ENCODE data around the gene ZNF664. TPM values are rescaled to one million over a fixed set of nuclear protein-coding genes. Genes with fewer than 3 reads are reported as not detected.

Gene ZNF664
- total RNA-seq, 1 donor from 2014 or later: 67.6 TPM

DNA sequence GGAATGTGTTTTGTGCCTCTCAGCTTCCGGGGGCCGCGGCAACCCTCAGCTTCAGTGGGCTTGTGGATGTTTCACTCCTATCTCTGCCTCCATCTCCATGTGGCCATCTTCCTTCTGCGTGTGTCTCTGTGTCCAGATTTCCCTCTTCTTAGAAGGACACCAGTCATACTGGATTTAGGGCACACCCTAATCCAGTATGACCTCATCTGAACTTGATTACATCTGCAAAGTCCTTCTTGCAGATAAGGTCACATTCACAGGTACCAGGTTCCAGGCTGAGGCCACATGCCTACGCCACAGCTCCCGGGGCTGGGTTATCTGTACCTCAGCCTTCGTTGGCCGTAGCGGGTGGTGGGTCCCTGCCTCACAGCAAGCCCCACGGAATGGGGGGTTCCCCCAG, 68.9 kb downstream of the ZNF664 start:
- peaks cover 2% of the 10 kb centered on the region for H3K9me3 ChIP-seq (ENCODE audit: insufficient read depth, low read depth, low read length)
- Mint-ChIP-seq H3K27me3 (ENCODE audit: low read depth, unreplicated experiment) (no peaks in the 10 kb centered on the region), H3K4me1 (ENCODE audit: low read depth, unreplicated experiment) (peaks cover 30% of the 10 kb centered on the region), H3K27ac (ENCODE audit: unreplicated experiment) (no peak overlapping the region), H3K36me3 (ENCODE audit: low read depth, unreplicated experiment) (peaks cover 4% of the 10 kb centered on the region), H3K9me3 (ENCODE audit: unreplicated experiment) (peaks cover 4% of the 10 kb centered on the region), H3K4me3 (ENCODE audit: unreplicated experiment) (no peak overlapping the region)
- no peaks in the 10 kb centered on the region for H3K27me3 ChIP-seq (ENCODE audit: insufficient read depth, low read length)
- no peak overlapping the region for H3K27ac ChIP-seq (ENCODE audit: low read depth, low read length)
- DNase-seq (ENCODE audit: low read depth) (no peak), FAIRE-seq (no peak)
- no peaks in the 10 kb centered on the region for H4K20me1 ChIP-seq (ENCODE audit: insufficient read depth, low read length)
- TF ChIP-seq, protein P1, sequence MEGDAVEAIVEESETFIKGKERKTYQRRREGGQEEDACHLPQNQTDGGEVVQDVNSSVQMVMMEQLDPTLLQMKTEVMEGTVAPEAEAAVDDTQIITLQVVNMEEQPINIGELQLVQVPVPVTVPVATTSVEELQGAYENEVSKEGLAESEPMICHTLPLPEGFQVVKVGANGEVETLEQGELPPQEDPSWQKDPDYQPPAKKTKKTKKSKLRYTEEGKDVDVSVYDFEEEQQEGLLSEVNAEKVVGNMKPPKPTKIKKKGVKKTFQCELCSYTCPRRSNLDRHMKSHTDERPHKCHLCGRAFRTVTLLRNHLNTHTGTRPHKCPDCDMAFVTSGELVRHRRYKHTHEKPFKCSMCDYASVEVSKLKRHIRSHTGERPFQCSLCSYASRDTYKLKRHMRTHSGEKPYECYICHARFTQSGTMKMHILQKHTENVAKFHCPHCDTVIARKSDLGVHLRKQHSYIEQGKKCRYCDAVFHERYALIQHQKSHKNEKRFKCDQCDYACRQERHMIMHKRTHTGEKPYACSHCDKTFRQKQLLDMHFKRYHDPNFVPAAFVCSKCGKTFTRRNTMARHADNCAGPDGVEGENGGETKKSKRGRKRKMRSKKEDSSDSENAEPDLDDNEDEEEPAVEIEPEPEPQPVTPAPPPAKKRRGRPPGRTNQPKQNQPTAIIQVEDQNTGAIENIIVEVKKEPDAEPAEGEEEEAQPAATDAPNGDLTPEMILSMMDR (IDR thresholded peaks at IDR 0.05; ENCODE audit: insufficient read depth, low read depth, low read length): no peak
- no peak for TF ChIP-seq EZH2 (IDR thresholded peaks at IDR 0.05; ENCODE audit: insufficient read depth, low read length)
- no peak overlapping the region for H2AFZ ChIP-seq (ENCODE audit: low read depth, low read length)
- no peak overlapping the region for H3K4me3 ChIP-seq (ENCODE audit: insufficient read depth, low read depth, low read length)
- H3K4me1 ChIP-seq (ENCODE audit: insufficient read depth, low read length): peaks cover 9% of the 10 kb centered on the region
- H3K4me2 ChIP-seq (ENCODE audit: low read length): no peak overlapping the region
- no peak overlapping the region for H3K9ac ChIP-seq (ENCODE audit: low read length)
- H3K79me2 ChIP-seq (ENCODE audit: insufficient read depth, low read length): no peaks in the 10 kb centered on the region
- no peaks in the 10 kb centered on the region for H3K36me3 ChIP-seq (ENCODE audit: insufficient read depth, low read length)

DNA sequence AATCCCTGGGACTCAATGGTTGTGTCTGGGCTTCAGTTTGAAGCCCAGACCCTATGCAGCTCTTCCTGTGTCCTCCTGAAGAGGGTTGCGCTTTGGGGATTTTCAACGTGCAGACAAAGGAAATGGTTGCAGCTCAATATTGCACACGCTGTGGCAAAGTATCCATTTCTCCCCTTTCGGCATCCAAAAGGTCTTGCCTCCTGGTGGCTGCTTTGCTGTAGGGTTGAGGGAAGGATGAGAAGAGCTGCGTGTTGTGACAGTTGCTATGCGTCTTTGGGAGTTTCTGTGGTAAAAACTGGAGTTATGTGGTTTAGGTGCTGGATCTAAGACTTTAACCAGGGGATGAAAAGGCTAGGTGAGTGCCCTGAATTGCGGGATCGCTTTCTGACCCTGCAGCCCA, 71.0 kb downstream of the ZNF664 start:
- no peak overlapping the region for H3K9ac ChIP-seq (ENCODE audit: low read length)
- Mint-ChIP-seq H3K36me3 (ENCODE audit: low read depth, unreplicated experiment) (peaks cover 7% of the 10 kb centered on the region), H3K4me1 (ENCODE audit: low read depth, unreplicated experiment) (peaks cover 18% of the 10 kb centered on the region), H3K4me3 (ENCODE audit: unreplicated experiment) (no peak overlapping the region), H3K9me3 (ENCODE audit: unreplicated experiment) (peaks cover 16% of the 10 kb centered on the region), H3K27me3 (ENCODE audit: low read depth, unreplicated experiment) (no peaks in the 10 kb centered on the region), H3K27ac (ENCODE audit: unreplicated experiment) (no peak overlapping the region)
- DNase-seq (ENCODE audit: low read depth): no peak
- no peak overlapping the region for H3K4me3 ChIP-seq (ENCODE audit: insufficient read depth, low read depth, low read length)
- no peak for FAIRE-seq
- no peak for TF ChIP-seq EZH2 (IDR thresholded peaks at IDR 0.05; ENCODE audit: insufficient read depth, low read length)
- TF ChIP-seq, protein P1 (IDR thresholded peaks at IDR 0.05; ENCODE audit: insufficient read depth, low read depth, low read length): no peak
- H3K27ac ChIP-seq (ENCODE audit: low read depth, low read length): no peak overlapping the region
- no peak overlapping the region for H2AFZ ChIP-seq (ENCODE audit: low read depth, low read length)
- H3K9me3 ChIP-seq (ENCODE audit: insufficient read depth, low read depth, low read length): peaks cover 11% of the 10 kb centered on the region
- H4K20me1 ChIP-seq (ENCODE audit: insufficient read depth, low read length): no peaks in the 10 kb centered on the region
- H3K27me3 ChIP-seq (ENCODE audit: insufficient read depth, low read length): no peaks in the 10 kb centered on the region
- no peaks in the 10 kb centered on the region for H3K79me2 ChIP-seq (ENCODE audit: insufficient read depth, low read length)
- peaks cover 2% of the 10 kb centered on the region for H3K4me1 ChIP-seq (ENCODE audit: insufficient read depth, low read length)
- no peaks in the 10 kb centered on the region for H3K36me3 ChIP-seq (ENCODE audit: insufficient read depth, low read length)
- H3K4me2 ChIP-seq (ENCODE audit: low read length): no peak overlapping the region

DNA sequence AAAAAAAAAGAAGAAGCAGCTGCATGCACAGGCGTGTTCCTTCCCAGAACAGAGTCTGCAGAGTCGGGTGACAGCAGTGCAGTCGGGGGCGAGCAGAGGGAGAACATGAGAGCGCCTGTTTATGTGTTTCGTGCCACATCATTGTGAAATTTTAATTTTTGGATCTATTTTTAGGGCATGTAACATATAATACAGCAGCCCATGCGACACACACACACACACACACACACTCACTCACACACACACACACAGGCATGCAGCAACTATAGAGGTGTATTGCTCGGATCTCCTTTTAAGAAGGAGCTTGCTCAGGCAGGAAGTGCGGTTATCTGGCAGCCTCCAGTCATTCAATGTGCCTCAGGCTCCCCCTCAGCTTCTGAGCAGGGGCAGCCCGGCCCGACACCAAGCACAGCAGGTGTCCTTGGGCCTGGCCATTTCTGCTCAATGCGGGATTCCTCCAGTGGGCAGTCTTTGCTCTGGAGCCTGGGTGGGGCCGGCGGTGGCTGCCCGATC, 71.8 kb downstream of the ZNF664 start:
- H3K36me3 ChIP-seq (ENCODE audit: insufficient read depth, low read length): no peaks in the 10 kb centered on the region
- H3K27me3 ChIP-seq (ENCODE audit: insufficient read depth, low read length): no peaks in the 10 kb centered on the region
- no peak for FAIRE-seq
- no peak for DNase-seq (ENCODE audit: low read depth)
- no peaks in the 10 kb centered on the region for H3K27me3 Mint-ChIP-seq (ENCODE audit: low read depth, unreplicated experiment)
- H3K4me3 ChIP-seq (ENCODE audit: insufficient read depth, low read depth, low read length): no peak overlapping the region
- H4K20me1 ChIP-seq (ENCODE audit: insufficient read depth, low read length): no peaks in the 10 kb centered on the region
- TF ChIP-seq, protein P1 (IDR thresholded peaks at IDR 0.05; ENCODE audit: insufficient read depth, low read depth, low read length): no peak
- TF ChIP-seq EZH2 (IDR thresholded peaks at IDR 0.05; ENCODE audit: insufficient read depth, low read length): no peak
- H3K4me2 ChIP-seq (ENCODE audit: low read length): no peak overlapping the region
- H3K9me3 ChIP-seq (ENCODE audit: insufficient read depth, low read depth, low read length): peaks cover 11% of the 10 kb centered on the region
- no peak overlapping the region for H3K9ac ChIP-seq (ENCODE audit: low read length)
- no peak overlapping the region for H3K4me3 Mint-ChIP-seq (ENCODE audit: unreplicated experiment)
- H3K9me3 Mint-ChIP-seq (ENCODE audit: unreplicated experiment): peaks cover 23% of the 10 kb centered on the region
- H3K79me2 ChIP-seq (ENCODE audit: insufficient read depth, low read length): no peaks in the 10 kb centered on the region
- H3K4me1 ChIP-seq (ENCODE audit: insufficient read depth, low read length): no peaks in the 10 kb centered on the region
- peaks cover 13% of the 10 kb centered on the region for H3K4me1 Mint-ChIP-seq (ENCODE audit: low read depth, unreplicated experiment)
- H3K27ac ChIP-seq (ENCODE audit: low read depth, low read length): no peak overlapping the region
- H2AFZ ChIP-seq (ENCODE audit: low read depth, low read length): no peak overlapping the region
- peaks cover 10% of the 10 kb centered on the region for H3K36me3 Mint-ChIP-seq (ENCODE audit: low read depth, unreplicated experiment)
- H3K27ac Mint-ChIP-seq (ENCODE audit: unreplicated experiment): no peak overlapping the region

Data from astrocyte (in vitro differentiated cells and primary cell).